HCT116 (cell line): Measurements from ENCODE around the gene JPH3. TPM values are rescaled to one million over a fixed set of nuclear protein-coding genes. Genes with fewer than 3 reads are reported as not detected.
A peak's percentile ranks its signal among the peaks of the same experiment; 100 is the strongest.

Experiments
- ATAC-seq: fragments of 200-7000 bp; cut with Tn5 transposase; 2 replicates; pipeline ENCODE4 v1.9.1; 2020; ENCODE audit warnings: mild to moderate bottlenecking, moderate library complexity
- BruUV-seq: library from RNA; stranded (reverse); fragments of 400-500 nt; replicated peaks from 2 replicates; lab custom pipeline; 2021; lab: Mats Ljungman, UMichigan
- CTCF ChIA-PET: fragments of 300-600 bp; sonication (Branson Sonifier 250); formaldehyde crosslinking; loops from one replicate; lab custom pipeline; 2021; ENCODE audit warnings: antibody characterized with exemption; lab: Charles Lee
- POLR2A ChIA-PET: fragments of 300-600, 350-600 bp; sonication (Branson Sonifier 250); formaldehyde crosslinking; loops from one replicate; lab custom pipeline; 2021; ENCODE audit warnings: antibody characterized with exemption; lab: Charles Lee
- RAD21 ChIA-PET, 2 experiments: fragments of 300-600 bp; sonication (Branson Sonifier 250); formaldehyde crosslinking; loops; one replicate each; lab custom pipeline; 2023; ENCODE audit warnings: low total read pairs in 2 of 2; ENCODE audit not compliant: uncharacterized antibody in 2 of 2, unreplicated experiment in 2 of 2, low non-redundant PET in 1 of 2; lab: Charles Lee
- DNase-seq: peaks from one replicate; pipeline ENCODE4 v3.0.0-alpha.2; 2010; ENCODE audit warnings: low read depth, low spot score
- H2AFZ ChIP-seq: fragments of 200-600 bp; shearing (Covaris generic), sonication (generic); 2 replicates; pipeline ENCODE4 v1.6.1; 2017; ENCODE audit warnings: low read depth, mixed run types, mixed read lengths, antibody characterized with exemption, low read length; ENCODE audit not compliant: poor library complexity, severe bottlenecking
- H3K27ac ChIP-seq: 2 replicates; pipeline ENCODE4 v1.5.1; 2012; ENCODE audit warnings: low read depth, low read length
- H3K27me3 ChIP-seq: fragments of 200-600 bp; sonication (generic); 2 replicates; pipeline ENCODE4 v1.6.1; 2016; ENCODE audit warnings: mixed run types, low read length, mixed read lengths; ENCODE audit not compliant: insufficient read depth
- H3K36me3 ChIP-seq, 2 experiments: fragments of 200-500 bp in 1 of 2; fragments of 200-600 bp in 1 of 2; sonication (Bioruptor generic) in 1 of 2; sonication (generic) in 1 of 2; 2 replicates each; pipeline versions ENCODE4 v1.5.1 to v1.6.1; 2014 to 2016; ENCODE audit warnings: low read length in 2 of 2, inconsistent platforms in 1 of 2, mixed read lengths in 1 of 2, mixed run types in 1 of 2; ENCODE audit not compliant: insufficient read depth in 2 of 2, control insufficient read depth in 1 of 2
- H3K4me1 ChIP-seq, 2 experiments: fragments of 200-600 bp in 1 of 2; sonication (generic) in 1 of 2; 2 replicates each; pipeline versions ENCODE4 v1.5.1 to v1.6.1; 2012 to 2017; ENCODE audit warnings: low read length in 2 of 2, inconsistent platforms in 1 of 2, mild to moderate bottlenecking in 1 of 2, mixed read lengths in 1 of 2, mixed run types in 1 of 2, moderate library complexity in 1 of 2; ENCODE audit not compliant: insufficient read depth in 2 of 2, control insufficient read depth in 1 of 2
- H3K4me2 ChIP-seq: fragments of 200-600 bp; sonication (generic); 2 replicates; pipeline ENCODE4 v1.6.1; 2017; ENCODE audit warnings: mixed run types, low read length, mixed read lengths
- H3K4me3 ChIP-seq, 2 experiments: fragments of 200-600 bp in 1 of 2; sonication (generic) in 1 of 2; replicated peaks in 1 of 2; 2 replicates each; pipeline ENCODE4 v1.5.1; 2011 to 2016; ENCODE audit warnings: low read length in 2 of 2, control low read depth in 1 of 2, low read depth in 1 of 2, mild to moderate bottlenecking in 1 of 2, mixed read lengths in 1 of 2, mixed run types in 1 of 2
- H3K79me2 ChIP-seq: fragments of 200-600 bp; sonication (generic); 2 replicates; pipeline ENCODE4 v1.6.1; 2017; ENCODE audit warnings: mild to moderate bottlenecking, mixed run types, low read length, moderate library complexity, mixed read lengths; ENCODE audit not compliant: insufficient read depth
- H3K9ac ChIP-seq: fragments of 200-600 bp; sonication (generic); 2 replicates; pipeline ENCODE4 v1.6.1; 2016; ENCODE audit warnings: low read length, mixed read lengths
- H3K9me2 ChIP-seq: fragments of 200-600 bp; sonication (generic), shearing (Covaris generic); 2 replicates; pipeline ENCODE4 v1.6.1; 2017; ENCODE audit warnings: mixed run types, mild to moderate bottlenecking, moderate library complexity; ENCODE audit not compliant: insufficient read depth
- H3K9me3 ChIP-seq, 2 experiments: fragments of 200-500 bp in 1 of 2; fragments of 200-600 bp in 1 of 2; sonication (Bioruptor generic) in 1 of 2; sonication (generic) in 1 of 2; 2 replicates each; pipeline ENCODE4 v1.6.1; 2014 to 2017; ENCODE audit warnings: low read length in 2 of 2, mixed read lengths in 2 of 2, inconsistent platforms in 1 of 2, low read depth in 1 of 2, mild to moderate bottlenecking in 1 of 2, mixed run types in 1 of 2, moderate library complexity in 1 of 2; ENCODE audit not compliant: control insufficient read depth in 1 of 2, insufficient read depth in 1 of 2
- H4K20me1 ChIP-seq: fragments of 200-600 bp; sonication (generic), shearing (Covaris generic); 2 replicates; pipeline ENCODE4 v1.6.1; 2017; ENCODE audit warnings: mixed run types, mild to moderate bottlenecking, moderate library complexity; ENCODE audit not compliant: insufficient read depth
- ELF1 ChIP-seq: IDR thresholded peaks from 2 replicates; pipeline ENCODE4 v1.6.1; 2012; ENCODE audit warnings: low read depth, borderline replicate concordance
- SP1 ChIP-seq: IDR thresholded peaks from 2 replicates; pipeline ENCODE4 v1.6.1; 2012; ENCODE audit warnings: low read depth
- intact Hi-C: fragments of 100-400 bp; cut with micrococcal nuclease; formaldehyde crosslinking; loops from 2 replicates; pipeline ENCODE4 v1.10.0; 2022
- total RNA-seq: library from RNA; stranded (reverse); gene quantifications from one replicate; pipeline ENCODE4 v1.2.1, GENCODE V29; 2021; ENCODE audit not compliant: unreplicated experiment
- TF ChIP-seq, protein P1 (sequence below): IDR thresholded peaks from 2 replicates; pipeline ENCODE4 v1.6.1; 2012
- TF ChIP-seq, protein P2 (sequence below): IDR thresholded peaks from 2 replicates; pipeline ENCODE4 v1.6.1; 2011; ENCODE audit warnings: mild to moderate bottlenecking, low read length, moderate library complexity; ENCODE audit not compliant: insufficient replicate concordance; ENCODE audit errors: extremely low read depth
- TF ChIP-seq, protein P3 (sequence below): IDR thresholded peaks from 2 replicates; pipeline ENCODE4 v1.6.1; 2012
- TF ChIP-seq, protein P4 (sequence below), 3 experiments: fragments of 200-600 bp in 1 of 3; sonication (generic) in 1 of 3; IDR thresholded peaks in 2 of 3; conservative IDR thresholded peaks in 1 of 3; 2 replicates each; pipeline ENCODE4 v1.5.1; 2012 to 2017; ENCODE audit warnings: low read depth in 2 of 3, low read length in 2 of 3, antibody characterized with exemption in 1 of 3, borderline replicate concordance in 1 of 3, control low read depth in 1 of 3, mild to moderate bottlenecking in 1 of 3, mixed read lengths in 1 of 3, mixed run types in 1 of 3, moderate library complexity in 1 of 3; ENCODE audit not compliant: insufficient read depth in 1 of 3

The JPH3 gene
- total RNA-seq, 1 experiment from 2014 or later, result 0.10 TPM

DNA sequence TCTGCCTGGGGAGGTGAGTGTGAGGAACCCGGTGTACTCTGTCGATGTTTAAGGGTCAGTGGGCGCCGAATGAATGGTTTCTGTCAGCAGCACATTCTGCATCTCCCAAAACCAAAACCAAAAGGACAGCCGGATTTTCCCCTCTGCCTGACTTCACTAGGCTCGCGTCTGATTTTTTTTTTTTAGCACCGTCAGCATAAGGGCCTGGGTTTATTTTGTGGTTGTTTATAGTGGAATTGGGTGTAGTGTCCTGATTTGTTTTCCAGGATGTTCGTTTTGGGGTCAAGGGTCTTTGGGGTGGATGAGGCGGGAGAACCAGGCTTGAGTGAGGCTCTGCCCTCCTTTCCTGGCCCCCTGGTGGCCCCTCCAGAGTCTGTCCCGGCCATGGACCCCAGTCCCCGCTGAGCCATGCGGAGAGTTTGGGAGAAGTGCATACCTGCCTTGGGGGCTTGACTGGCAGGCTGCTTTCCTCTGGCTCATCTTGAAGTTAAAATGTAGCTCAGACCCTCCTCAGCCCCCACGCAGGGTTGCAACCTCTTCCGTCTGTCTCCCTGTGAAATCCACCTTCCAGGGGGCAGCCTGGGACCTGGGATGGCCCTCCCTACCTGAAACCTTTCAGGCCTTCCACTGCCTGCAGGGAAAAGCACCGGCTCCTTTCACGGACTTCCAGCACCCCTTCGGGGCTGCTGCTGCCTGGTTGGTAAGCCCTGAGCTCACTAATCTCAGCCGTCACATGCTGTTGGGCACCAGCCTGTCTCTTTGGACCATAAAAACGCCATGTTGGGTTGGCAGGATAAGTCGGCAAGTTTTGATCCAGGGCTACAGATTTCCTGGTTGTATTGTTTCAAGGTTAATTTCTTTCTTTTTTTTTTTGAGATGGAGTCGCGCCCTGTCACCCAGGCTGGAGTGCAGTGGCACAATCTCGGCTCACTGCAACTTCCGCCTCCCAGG is 60.2 kb downstream of the JPH3 start:
- no peaks in the 10 kb centered on the region for H3K9me2 ChIP-seq
- H4K20me1 ChIP-seq, result no peaks in the 10 kb centered on the region
- no TSS peak for BruUV-seq
- H3K36me3 ChIP-seq, result no peaks in the 10 kb centered on the region
- H3K4me3 ChIP-seq, result no peak overlapping the region
- no peaks in the 10 kb centered on the region for H3K79me2 ChIP-seq
- intact Hi-C loops, result no loop called here
- DNase-seq, result no peak
- H3K9ac ChIP-seq, result no peak overlapping the region
- ChIA-PET CTCF (interaction anchor here (1.2 kb wide), 1 partner anchor 10 kb away, joined by 3 read pairs; no protein-coding TSS in a partner anchor), POLR2A (no interaction called here), RAD21 (no interaction called here)
- TF ChIP-seq SP1 (no peak), ELF1 (no peak)
- TF ChIP-seq, protein P1, sequence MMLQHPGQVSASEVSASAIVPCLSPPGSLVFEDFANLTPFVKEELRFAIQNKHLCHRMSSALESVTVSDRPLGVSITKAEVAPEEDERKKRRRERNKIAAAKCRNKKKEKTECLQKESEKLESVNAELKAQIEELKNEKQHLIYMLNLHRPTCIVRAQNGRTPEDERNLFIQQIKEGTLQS, result no peak
- TF ChIP-seq, protein P2, sequence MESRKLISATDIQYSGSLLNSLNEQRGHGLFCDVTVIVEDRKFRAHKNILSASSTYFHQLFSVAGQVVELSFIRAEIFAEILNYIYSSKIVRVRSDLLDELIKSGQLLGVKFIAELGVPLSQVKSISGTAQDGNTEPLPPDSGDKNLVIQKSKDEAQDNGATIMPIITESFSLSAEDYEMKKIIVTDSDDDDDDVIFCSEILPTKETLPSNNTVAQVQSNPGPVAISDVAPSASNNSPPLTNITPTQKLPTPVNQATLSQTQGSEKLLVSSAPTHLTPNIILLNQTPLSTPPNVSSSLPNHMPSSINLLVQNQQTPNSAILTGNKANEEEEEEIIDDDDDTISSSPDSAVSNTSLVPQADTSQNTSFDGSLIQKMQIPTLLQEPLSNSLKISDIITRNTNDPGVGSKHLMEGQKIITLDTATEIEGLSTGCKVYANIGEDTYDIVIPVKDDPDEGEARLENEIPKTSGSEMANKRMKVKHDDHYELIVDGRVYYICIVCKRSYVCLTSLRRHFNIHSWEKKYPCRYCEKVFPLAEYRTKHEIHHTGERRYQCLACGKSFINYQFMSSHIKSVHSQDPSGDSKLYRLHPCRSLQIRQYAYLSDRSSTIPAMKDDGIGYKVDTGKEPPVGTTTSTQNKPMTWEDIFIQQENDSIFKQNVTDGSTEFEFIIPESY, result no peak
- TF ChIP-seq, protein P3, sequence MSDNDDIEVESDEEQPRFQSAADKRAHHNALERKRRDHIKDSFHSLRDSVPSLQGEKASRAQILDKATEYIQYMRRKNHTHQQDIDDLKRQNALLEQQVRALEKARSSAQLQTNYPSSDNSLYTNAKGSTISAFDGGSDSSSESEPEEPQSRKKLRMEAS, result no peak
- TF ChIP-seq, protein P4, sequence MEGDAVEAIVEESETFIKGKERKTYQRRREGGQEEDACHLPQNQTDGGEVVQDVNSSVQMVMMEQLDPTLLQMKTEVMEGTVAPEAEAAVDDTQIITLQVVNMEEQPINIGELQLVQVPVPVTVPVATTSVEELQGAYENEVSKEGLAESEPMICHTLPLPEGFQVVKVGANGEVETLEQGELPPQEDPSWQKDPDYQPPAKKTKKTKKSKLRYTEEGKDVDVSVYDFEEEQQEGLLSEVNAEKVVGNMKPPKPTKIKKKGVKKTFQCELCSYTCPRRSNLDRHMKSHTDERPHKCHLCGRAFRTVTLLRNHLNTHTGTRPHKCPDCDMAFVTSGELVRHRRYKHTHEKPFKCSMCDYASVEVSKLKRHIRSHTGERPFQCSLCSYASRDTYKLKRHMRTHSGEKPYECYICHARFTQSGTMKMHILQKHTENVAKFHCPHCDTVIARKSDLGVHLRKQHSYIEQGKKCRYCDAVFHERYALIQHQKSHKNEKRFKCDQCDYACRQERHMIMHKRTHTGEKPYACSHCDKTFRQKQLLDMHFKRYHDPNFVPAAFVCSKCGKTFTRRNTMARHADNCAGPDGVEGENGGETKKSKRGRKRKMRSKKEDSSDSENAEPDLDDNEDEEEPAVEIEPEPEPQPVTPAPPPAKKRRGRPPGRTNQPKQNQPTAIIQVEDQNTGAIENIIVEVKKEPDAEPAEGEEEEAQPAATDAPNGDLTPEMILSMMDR (IDR thresholded peaks at IDR 0.05 in 2 of 3, conservative IDR thresholded peaks at IDR 0.05 in 1 of 3; ENCODE audit: borderline replicate concordance in 1 of 3, insufficient read depth in 1 of 3, low read depth in 2 of 3, low read length in 2 of 3), result peak in 2 of 3 experiments; percentile 21; a peak in 2 of 6 replicates
- H2AFZ ChIP-seq, result no peak overlapping the region
- H3K27me3 ChIP-seq, result peaks cover 10% of the 10 kb centered on the region; the same call in 1 of the 2 replicates
- no peaks in the 10 kb centered on the region for H3K9me3 ChIP-seq
- peaks cover 0 to 4% of the 10 kb centered on the region in 2 experiments; a peak in 1 of 4 replicates for H3K4me1 ChIP-seq
- no peak overlapping the region for H3K4me2 ChIP-seq
- no peak overlapping the region for H3K27ac ChIP-seq
- no peak for ATAC-seq
